H1 (cell line): Measurements from ENCODE around the gene ENPP3. TPM values are rescaled to one million over a fixed set of nuclear protein-coding genes. Genes with fewer than 3 reads are reported as not detected.

Experiments
- CTCF ChIA-PET: fragments of 300-600 bp; sonication (Branson Sonifier 250); formaldehyde crosslinking; loops from one replicate; lab custom pipeline; 2021; ENCODE audit not compliant: partially characterized antibody; lab: Charles Lee
- POLR2A ChIA-PET: fragments of 300-600 bp; sonication (Branson Sonifier 250); formaldehyde crosslinking; loops from one replicate; lab custom pipeline; 2021; ENCODE audit warnings: inconsistent platforms; ENCODE audit not compliant: partially characterized antibody; lab: Charles Lee
- DNase-seq, 2 experiments: peaks; one replicate each; pipeline versions ENCODE4 v3.0.0 to v3.0.0-alpha.2; 2010 to 2022; ENCODE audit warnings: low spot score in 2 of 2, low read depth in 1 of 2, mixed read lengths in 1 of 2
- FAIRE-seq: peaks from 2 replicates; lab custom pipeline; 2011; peaks lifted over from hg19 to GRCh38; lab: Jason Lieb, UNC
- H2AFZ ChIP-seq: 2 replicates; pipeline ENCODE4 v1.8.1; 2012; ENCODE audit warnings: low read length, inconsistent platforms
- H2AK5ac ChIP-seq: 2 replicates; pipeline ENCODE4 v1.6.1; 2013; ENCODE audit warnings: low read depth, low read length
- H2BK120ac ChIP-seq: replicated peaks from 2 replicates; pipeline ENCODE3; 2013; ENCODE audit warnings: low read depth, low read length, inconsistent platforms
- H2BK12ac ChIP-seq: 2 replicates; pipeline ENCODE4 v1.6.1; 2013; ENCODE audit warnings: low read depth, low read length
- H2BK15ac ChIP-seq: 2 replicates; pipeline ENCODE4 v1.6.1; 2013; ENCODE audit warnings: low read length
- H2BK20ac ChIP-seq: 2 replicates; pipeline ENCODE4 v1.6.1; 2013; ENCODE audit warnings: low read length
- H2BK5ac ChIP-seq: 2 replicates; pipeline ENCODE4 v1.6.1; 2013; ENCODE audit warnings: low read depth, low read length
- H3K14ac ChIP-seq: 2 replicates; pipeline ENCODE4 v1.6.1; 2013; ENCODE audit warnings: inconsistent platforms; ENCODE audit not compliant: insufficient read length
- H3K18ac ChIP-seq: 2 replicates; pipeline ENCODE4 v1.6.1; 2013; ENCODE audit warnings: low read length; ENCODE audit errors: extremely low read depth
- H3K23ac ChIP-seq: 2 replicates; pipeline ENCODE4 v1.6.1; 2013; ENCODE audit warnings: inconsistent platforms; ENCODE audit not compliant: insufficient read length
- H3K23me2 ChIP-seq: 2 replicates; pipeline ENCODE4 v1.6.1; 2013; ENCODE audit warnings: low read depth, low read length
- H3K27ac ChIP-seq: 2 replicates; pipeline ENCODE4 v1.6.1; 2011; ENCODE audit warnings: low read depth, low read length, inconsistent platforms
- H3K27me3 ChIP-seq, 4 experiments: replicated peaks in 1 of 4; 1 replicate in 1 of 4; 2 replicates in 3 of 4; pipeline versions ENCODE4 v1.6.1 to v1.8.1; 2011 to 2013; ENCODE audit warnings: low read length in 3 of 4, mild to moderate bottlenecking in 3 of 4, inconsistent platforms in 2 of 4, mixed read lengths in 2 of 4, moderate library complexity in 1 of 4; ENCODE audit not compliant: control insufficient read depth in 3 of 4, insufficient read depth in 3 of 4; ENCODE audit errors: extremely low read depth in 1 of 4
- H3K36me3 ChIP-seq, 4 experiments: 2 replicates each; pipeline versions ENCODE4 v1.6.1 to v1.8.1; 2011 to 2013; ENCODE audit warnings: mild to moderate bottlenecking in 4 of 4, low read length in 3 of 4, moderate library complexity in 2 of 4, control low read depth in 1 of 4, inconsistent platforms in 1 of 4; ENCODE audit not compliant: insufficient read depth in 4 of 4, control insufficient read depth in 2 of 4
- H3K4ac ChIP-seq: replicated peaks from 2 replicates; pipeline ENCODE3; 2013; ENCODE audit warnings: low read length, low read depth, mixed read lengths, inconsistent platforms; ENCODE audit not compliant: insufficient read length
- H3K4me1 ChIP-seq, 4 experiments: replicated peaks in 1 of 4; 1 replicate in 1 of 4; 2 replicates in 3 of 4; pipeline versions ENCODE4 v1.6.1 to v1.8.1; 2011 to 2013; ENCODE audit warnings: low read length in 3 of 4, inconsistent platforms in 2 of 4, mixed read lengths in 1 of 4; ENCODE audit not compliant: insufficient read depth in 4 of 4, control insufficient read depth in 3 of 4
- H3K4me2 ChIP-seq, 2 experiments: 2 replicates each; pipeline versions ENCODE4 v1.6.1 to v1.8.1; 2011 to 2013; ENCODE audit warnings: low read depth in 2 of 2, low read length in 2 of 2, control low read depth in 1 of 2, inconsistent platforms in 1 of 2, mild to moderate bottlenecking in 1 of 2; ENCODE audit not compliant: insufficient read depth in 1 of 2
- H3K4me3 ChIP-seq, 4 experiments: fragments of 200-600, 300-600 bp in 1 of 4; sonication (generic), shearing (Covaris generic), sonication (Bioruptor Twin) in 1 of 4; 2 replicates each; pipeline versions ENCODE4 v1.5.1 to v1.8.1; 2011 to 2016; ENCODE audit warnings: low read length in 4 of 4, low read depth in 3 of 4, control low read depth in 2 of 4, inconsistent platforms in 2 of 4, mild to moderate bottlenecking in 2 of 4, mixed read lengths in 1 of 4, moderate library complexity in 1 of 4; ENCODE audit not compliant: insufficient read depth in 2 of 4; ENCODE audit errors: extremely low read depth in 1 of 4
- H3K56ac ChIP-seq: replicated peaks from 2 replicates; pipeline ENCODE3; 2013; ENCODE audit warnings: low read depth, mild to moderate bottlenecking, mixed read lengths, low read length, inconsistent platforms; ENCODE audit not compliant: insufficient read length
- H3K79me1 ChIP-seq: 2 replicates; pipeline ENCODE4 v1.6.1; 2013; ENCODE audit warnings: low read depth, low read length, control low read depth
- H3K79me2 ChIP-seq, 2 experiments: 2 replicates each; pipeline versions ENCODE4 v1.6.1 to v1.8.1; 2012 to 2013; ENCODE audit warnings: low read length in 2 of 2, mild to moderate bottlenecking in 2 of 2, inconsistent platforms in 1 of 2; ENCODE audit not compliant: insufficient read depth in 2 of 2, control insufficient read depth in 1 of 2
- H3K9ac ChIP-seq, 4 experiments: replicated peaks in 1 of 4; 1 replicate in 1 of 4; 2 replicates in 3 of 4; pipeline versions ENCODE4 v1.6.1 to v1.8.1; 2011 to 2013; ENCODE audit warnings: low read depth in 3 of 4, low read length in 3 of 4, control low read depth in 2 of 4, mild to moderate bottlenecking in 2 of 4, moderate library complexity in 2 of 4, inconsistent platforms in 1 of 4; ENCODE audit errors: extremely low read depth in 1 of 4
- H3K9me3 ChIP-seq, 2 experiments: 2 replicates each; pipeline versions ENCODE4 v1.6.1 to v1.8.1; 2012 to 2013; ENCODE audit warnings: mild to moderate bottlenecking in 2 of 2, moderate library complexity in 2 of 2, control low read depth in 1 of 2, inconsistent platforms in 1 of 2, low read depth in 1 of 2, low read length in 1 of 2, mixed read lengths in 1 of 2; ENCODE audit not compliant: insufficient read depth in 2 of 2
- H4K20me1 ChIP-seq, 2 experiments: replicated peaks in 1 of 2; 2 replicates each; pipeline versions ENCODE3 to v1.8.1; 2011 to 2013; ENCODE audit warnings: inconsistent platforms in 2 of 2, low read length in 2 of 2, mild to moderate bottlenecking in 1 of 2; ENCODE audit not compliant: insufficient read depth in 2 of 2, control insufficient read depth in 1 of 2
- H4K5ac ChIP-seq: 2 replicates; pipeline ENCODE4 v1.6.1; 2013; ENCODE audit warnings: low read length, low read depth, mixed read lengths, inconsistent platforms; ENCODE audit not compliant: insufficient read length
- H4K8ac ChIP-seq: 2 replicates; pipeline ENCODE4 v1.8.0; 2013; ENCODE audit warnings: mild to moderate bottlenecking, moderate library complexity, low read length, inconsistent platforms; ENCODE audit not compliant: insufficient read depth; ENCODE audit errors: extremely low read depth
- H4K91ac ChIP-seq: replicated peaks from 2 replicates; pipeline ENCODE3; 2013; ENCODE audit warnings: low read length, mixed read lengths, inconsistent platforms; ENCODE audit not compliant: insufficient read length
- EP300 ChIP-seq, 2 experiments: IDR thresholded peaks; 1 replicate in 1 of 2; 2 replicates in 1 of 2; pipeline ENCODE4 v1.6.1; 2011 to 2012; ENCODE audit warnings: low read depth in 2 of 2, low read length in 2 of 2, mild to moderate bottlenecking in 2 of 2, borderline replicate concordance in 1 of 2, inconsistent platforms in 1 of 2, moderate library complexity in 1 of 2
- GABPA ChIP-seq: IDR thresholded peaks from 2 replicates; pipeline ENCODE4 v1.6.1; 2011; ENCODE audit warnings: mild to moderate bottlenecking, low read length, moderate library complexity, borderline replicate concordance; ENCODE audit not compliant: insufficient read depth
- GTF2F1 ChIP-seq: IDR thresholded peaks from 2 replicates; pipeline ENCODE4 v1.6.1; 2012; ENCODE audit warnings: low read depth, low read length, improper control_type of control experiment, borderline replicate concordance
- PHF8 ChIP-seq: fragments of 200-600 bp; sonication (generic); conservative IDR thresholded peaks from 2 replicates; pipeline ENCODE4 v1.7.1; 2012; ENCODE audit warnings: low read depth, mild to moderate bottlenecking, inconsistent platforms, low read length, moderate library complexity
- POLR2AphosphoS5 ChIP-seq: IDR thresholded peaks from 2 replicates; pipeline ENCODE4 v1.6.1; 2011; ENCODE audit warnings: low read depth, low read length
- TEAD4 ChIP-seq: IDR thresholded peaks from 2 replicates; pipeline ENCODE4 v1.6.1; 2012; ENCODE audit warnings: low read depth, low read length, inconsistent platforms, mixed read lengths
- ZNF274 ChIP-seq: IDR thresholded peaks from 2 replicates; pipeline ENCODE4 v1.7.0; 2012; ENCODE audit warnings: low read length, borderline replicate concordance; ENCODE audit errors: extremely low read depth
- WGBS, 2 experiments: shearing (Covaris generic) in 1 of 2; methylation state at CpG; one replicate each; pipeline versions ENCODE4 v1.1.6 to v1.1.7; 2013 to 2015; ENCODE audit warnings: low lambda C conversion rate in 2 of 2, mixed read lengths in 2 of 2, inconsistent platforms in 1 of 2, low coverage in 1 of 2, missing lambda C conversion rate in 1 of 2; ENCODE audit not compliant: insufficient replicate concordance in 2 of 2, insufficient coverage in 1 of 2, insufficient read length in 1 of 2; ENCODE audit errors: extremely low coverage in 1 of 2, missing lambda C conversion rate in 1 of 2; 5-methylcytosine and 5-hydroxymethylcytosine counted together
- polyA plus RNA-seq, 7 experiments: library from polyadenylated mRNA; depleted of rRNA in 3 of 7; stranded (reverse) in 5 of 7; unstranded in 2 of 7; fragments of >200 nt in 5 of 7; fragments of 200-250 nt in 2 of 7; gene quantifications; 1 replicate in 5 of 7; 2 replicates in 1 of 7; 4 replicates in 1 of 7; pipeline versions ENCODE4 v1.2.1 to v1.2.3, GENCODE V29; 2011 to 2013; ENCODE audit warnings: missing spikeins in 2 of 7, mixed read lengths in 2 of 7
- total RNA-seq: library from RNA; stranded (reverse); fragmentation: NEBNext Ultra II Directional; extraction: Animal tissue kit (Norgen Biotek cat#: 25700); gene quantifications from 2 replicates; pipeline ENCODE4 v1.2.1, GENCODE V29; 2021

The ENPP3 gene
- total and polyA plus RNA-seq, 2 of the 8 experiments (the other 6 are each of a cell fraction or from before 2014, with no cell fraction given): 0.11 TPM; not detected in 1

DNA sequence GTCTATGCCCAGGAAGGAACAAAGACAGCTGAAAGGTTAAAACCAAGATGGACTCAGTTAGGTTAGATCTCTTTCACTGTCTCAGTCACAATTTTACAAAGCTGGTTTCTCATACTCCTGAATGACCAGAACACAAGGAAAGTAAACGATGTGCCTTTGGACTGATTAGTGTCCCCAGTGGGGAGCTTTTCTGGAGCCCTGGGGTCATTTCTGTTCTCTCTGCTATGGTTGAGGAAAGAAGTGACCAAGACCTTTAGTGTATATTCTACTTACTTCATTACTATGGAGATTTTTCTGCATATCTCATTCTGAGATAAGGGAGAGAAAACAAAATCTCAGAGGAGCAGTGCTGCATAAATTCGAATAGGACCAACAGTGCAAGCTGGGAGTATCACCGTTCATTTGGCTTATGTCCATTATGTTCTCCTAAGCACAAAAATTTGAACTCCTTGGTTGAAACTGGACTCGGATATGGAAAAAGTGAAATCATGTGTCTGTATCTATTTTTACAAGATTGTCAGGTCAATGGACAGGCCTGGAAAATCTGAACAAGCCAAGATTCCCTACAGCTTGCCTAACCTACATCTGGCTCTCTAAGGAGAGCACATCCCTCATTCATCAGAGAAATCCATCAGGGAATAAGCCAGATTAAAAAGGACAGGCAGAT is 136.3 kb downstream of the ENPP3 start:
- Histone ChIP-seq H3K79me1 (no peaks in the 10 kb centered on the region), H3K9me3 (no peaks in the 10 kb centered on the region), H3K4me2 (no peak overlapping the region), H3K4me3 (no peak overlapping the region), H3K14ac (no peak overlapping the region), H3K36me3 (no peaks in the 10 kb centered on the region), H2AFZ (0 out of 2 replicates have a peak overlapping the region, but pooled peaks have one; percentile 52), H3K56ac (no peak overlapping the region), H3K79me2 (no peaks in the 10 kb centered on the region), H3K18ac (no peak overlapping the region), H4K8ac (no peak overlapping the region), H4K91ac (no peak overlapping the region), H3K4me1 (peaks cover 0 to 4% (median 0%) of the 10 kb centered on the region in 4 experiments; a peak in 1 of 7 replicates), H3K27me3 (no peaks in the 10 kb centered on the region; a peak in 1 of 7 replicates), H2BK20ac (no peak overlapping the region), H3K23ac (no peak overlapping the region), H2AK5ac (no peak overlapping the region), H3K23me2 (no peaks in the 10 kb centered on the region), H2BK15ac (no peak overlapping the region), H3K27ac (no peak overlapping the region), H2BK120ac (no peak overlapping the region), H4K5ac (no peak overlapping the region), H2BK5ac (no peak overlapping the region), H2BK12ac (no peak overlapping the region), H3K9ac (no peak overlapping the region), H3K4ac (no peak overlapping the region), H4K20me1 (no peaks in the 10 kb centered on the region)
- 88% methylated on average over 4 of the region's 4 CpGs; no CpG with 5 or more reads in 1 of the 2 experiments for WGBS, 2 experiments
- POLR2A ChIA-PET: no interaction called here
- DNase-seq (no peak), FAIRE-seq (no peak)
- TF ChIP-seq PHF8 (no peak), ZNF274 (no peak), POLR2AphosphoS5 (no peak), GTF2F1 (no peak), GABPA (no peak), TEAD4 (no peak), EP300 (IDR thresholded peaks at IDR 0.05; ENCODE audit: borderline replicate concordance in 1 of 2, low read depth in 2 of 2, low read length in 2 of 2) (no peak)
- CTCF ChIA-PET: interaction anchor here (0.6 to 1.5 kb wide), 6 partner anchors 9 to 103 kb away, joined by 3 to 4 read pairs (median 4); no protein-coding TSS in a partner anchor
